Amniotic epithelial cell (primary cell): ENCODE measurements around the gene SLC20A1.
"Not testable (repeated sequence)": the region's sequence is repeated elsewhere in the genome, so short reads cannot be mapped to it uniquely, and the experiment has no call there.

Experiments
- DNase-seq: peaks from one replicate; pipeline ENCODE4 v3.0.0-alpha.2; 2010; ENCODE audit warnings: low read depth

The SLC20A1 gene, protein sequence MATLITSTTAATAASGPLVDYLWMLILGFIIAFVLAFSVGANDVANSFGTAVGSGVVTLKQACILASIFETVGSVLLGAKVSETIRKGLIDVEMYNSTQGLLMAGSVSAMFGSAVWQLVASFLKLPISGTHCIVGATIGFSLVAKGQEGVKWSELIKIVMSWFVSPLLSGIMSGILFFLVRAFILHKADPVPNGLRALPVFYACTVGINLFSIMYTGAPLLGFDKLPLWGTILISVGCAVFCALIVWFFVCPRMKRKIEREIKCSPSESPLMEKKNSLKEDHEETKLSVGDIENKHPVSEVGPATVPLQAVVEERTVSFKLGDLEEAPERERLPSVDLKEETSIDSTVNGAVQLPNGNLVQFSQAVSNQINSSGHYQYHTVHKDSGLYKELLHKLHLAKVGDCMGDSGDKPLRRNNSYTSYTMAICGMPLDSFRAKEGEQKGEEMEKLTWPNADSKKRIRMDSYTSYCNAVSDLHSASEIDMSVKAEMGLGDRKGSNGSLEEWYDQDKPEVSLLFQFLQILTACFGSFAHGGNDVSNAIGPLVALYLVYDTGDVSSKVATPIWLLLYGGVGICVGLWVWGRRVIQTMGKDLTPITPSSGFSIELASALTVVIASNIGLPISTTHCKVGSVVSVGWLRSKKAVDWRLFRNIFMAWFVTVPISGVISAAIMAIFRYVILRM

DNA sequence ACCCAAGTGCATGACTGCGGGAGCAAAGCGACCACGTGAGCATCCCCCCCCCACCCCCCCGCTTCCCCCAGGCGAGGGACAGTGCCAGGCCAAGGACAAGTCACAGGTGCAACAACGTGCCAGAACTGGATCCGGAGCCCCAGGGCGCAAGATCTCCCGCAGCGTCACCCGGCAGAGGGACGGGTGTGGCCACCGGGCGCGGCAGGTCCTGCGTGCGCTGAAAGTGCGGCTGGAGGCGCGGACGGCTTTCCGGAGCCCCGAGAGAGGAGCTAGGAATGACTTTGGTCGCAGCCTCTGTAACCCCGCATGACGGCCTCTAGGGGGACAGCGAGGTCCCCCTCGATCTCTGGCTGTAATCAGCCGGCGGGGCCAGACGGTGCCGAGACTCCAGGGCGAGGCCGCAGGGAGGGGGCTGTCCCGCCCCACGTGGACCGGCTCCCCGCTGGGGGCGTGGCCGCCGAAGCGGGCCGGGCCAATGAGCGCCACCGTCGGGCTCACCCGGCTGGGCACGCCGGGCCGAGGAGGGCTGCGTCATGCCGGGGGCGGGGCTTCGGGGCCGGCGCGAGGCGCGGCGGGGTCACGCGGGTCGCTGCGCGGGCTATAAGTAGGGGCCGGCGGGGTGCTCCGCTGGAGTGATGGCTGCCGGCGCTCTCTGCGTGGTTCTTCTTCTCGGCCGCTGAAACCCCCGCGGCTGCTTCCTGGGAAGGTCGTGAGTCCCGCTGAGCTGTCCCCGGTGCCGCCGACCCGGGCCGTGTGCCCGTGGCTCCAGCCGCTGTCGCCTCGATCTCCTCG lies at the start of gene SLC20A1:
Gene SLC20A1 (plus strand): TSS at position 630 of the 792 bp plus-strand sequence. CDS start 890 bp downstream, outside the sequence.
- DNase-seq, result peak; percentile 82

DNA sequence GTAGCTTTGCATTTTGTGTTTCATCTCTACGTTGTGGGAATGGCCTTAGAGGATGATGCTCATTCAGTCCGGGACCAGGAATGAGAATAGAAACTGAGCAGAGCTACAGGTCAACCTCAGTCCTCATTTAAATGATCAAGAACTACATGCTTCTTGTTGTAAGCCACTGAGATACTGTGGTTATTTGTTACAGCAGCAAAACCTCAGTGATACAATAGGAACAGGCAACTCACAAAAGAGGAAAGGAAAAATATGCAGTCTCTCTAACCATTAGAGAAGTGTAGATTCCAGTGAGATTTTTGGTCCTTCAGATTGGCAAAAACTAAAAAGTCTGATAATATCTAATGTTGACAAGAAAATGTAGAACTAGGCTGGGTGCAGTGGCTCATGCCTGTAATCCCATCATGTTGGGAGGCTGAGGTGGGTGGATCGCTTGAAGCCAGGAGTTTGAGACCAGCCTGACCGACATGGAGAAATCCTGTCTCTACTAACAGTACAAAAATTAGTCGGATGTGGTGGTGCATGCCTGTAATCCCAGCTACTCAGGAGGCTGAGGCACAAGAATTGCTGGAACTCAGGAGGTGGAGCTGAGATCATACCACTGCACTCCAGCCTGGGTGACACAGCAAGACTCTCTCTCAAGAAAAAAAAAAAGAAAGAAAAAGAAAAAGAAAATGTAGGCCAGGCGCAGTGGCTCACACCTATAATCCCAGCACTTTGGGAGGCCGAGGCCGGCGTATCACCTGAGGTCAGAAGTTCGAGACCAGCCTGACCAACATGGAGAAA lies 48.0 kb upstream of the SLC20A1 start:
- no peak for DNase-seq

DNA sequence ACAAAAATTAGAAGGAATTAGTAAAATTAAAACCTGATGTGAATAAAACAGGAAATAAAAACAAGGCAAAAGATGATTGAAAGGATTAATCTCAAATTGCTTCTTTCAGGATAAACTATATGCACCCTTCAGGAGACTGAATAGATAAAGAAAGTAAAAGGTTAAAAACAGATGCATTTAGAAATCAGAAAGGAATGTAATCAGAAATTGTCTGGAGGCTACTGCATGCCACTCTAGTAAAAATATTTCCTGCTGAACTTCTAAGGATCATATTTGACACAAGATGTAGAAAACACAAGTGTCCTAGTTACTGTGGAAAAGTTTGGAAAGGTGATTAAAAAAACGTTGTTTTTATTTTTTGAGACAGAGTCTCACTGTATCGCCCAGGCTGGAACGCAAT lies 45.1 kb upstream of the SLC20A1 start:
- DNase-seq, result no peak

DNA sequence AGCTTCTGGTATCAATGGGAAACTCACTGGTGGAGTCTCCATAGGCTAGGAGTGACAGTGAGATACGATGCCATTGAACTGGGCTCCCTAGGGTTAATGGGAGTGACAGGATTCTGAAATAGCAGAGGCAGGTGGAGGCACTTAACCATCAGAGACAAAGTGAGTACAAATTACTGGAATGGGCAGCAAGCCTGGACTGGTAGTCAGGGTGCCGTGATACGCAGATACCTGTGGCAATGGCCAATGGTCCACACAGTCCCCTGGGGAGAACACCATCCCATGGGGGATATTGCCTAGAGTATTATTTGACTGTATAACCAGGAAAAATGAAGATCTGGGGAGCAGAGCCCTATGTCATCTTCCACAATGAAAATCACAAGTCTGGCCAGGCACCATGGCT lies 44.0 kb upstream of the SLC20A1 start:
- no peak for DNase-seq

DNA sequence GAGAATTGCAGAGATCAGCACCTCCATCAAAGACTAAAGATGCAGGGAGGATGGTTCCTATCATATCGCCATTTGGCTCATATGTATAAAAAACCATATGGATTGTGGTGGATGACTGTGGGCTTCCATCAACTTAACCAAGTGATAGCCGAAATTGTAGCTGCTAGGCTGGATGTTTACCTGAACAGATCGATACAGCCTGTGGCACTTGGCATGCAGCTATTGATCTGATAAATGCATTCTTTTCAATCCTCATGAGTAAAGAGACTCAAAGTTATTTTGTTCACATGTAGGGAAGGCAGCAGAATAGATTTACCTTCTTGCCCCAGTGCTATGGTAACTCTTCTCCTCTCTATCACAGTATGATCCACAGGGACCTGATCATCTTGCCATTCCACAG lies 42.8 kb upstream of the SLC20A1 start:
- DNase-seq, result no peak

DNA sequence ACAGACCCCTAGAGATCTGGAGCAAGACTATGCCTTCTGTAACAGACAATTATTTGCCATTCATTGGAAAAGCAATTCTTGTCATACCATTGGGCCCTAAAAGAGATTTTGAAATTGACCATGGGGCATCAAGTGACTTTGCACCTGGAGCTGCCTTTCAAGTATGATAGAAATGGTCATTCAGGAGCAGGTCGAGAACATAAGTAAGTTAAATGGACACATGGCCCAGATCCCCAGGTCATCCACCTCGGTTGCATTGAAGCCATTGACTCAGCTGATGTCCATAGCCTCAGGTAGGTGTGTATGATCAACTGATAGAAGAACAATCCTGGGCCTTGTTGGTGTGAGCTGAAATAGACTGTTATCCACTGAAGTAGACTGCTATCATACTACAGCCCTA lies 42.0 kb upstream of the SLC20A1 start:
- DNase-seq, result no peak

DNA sequence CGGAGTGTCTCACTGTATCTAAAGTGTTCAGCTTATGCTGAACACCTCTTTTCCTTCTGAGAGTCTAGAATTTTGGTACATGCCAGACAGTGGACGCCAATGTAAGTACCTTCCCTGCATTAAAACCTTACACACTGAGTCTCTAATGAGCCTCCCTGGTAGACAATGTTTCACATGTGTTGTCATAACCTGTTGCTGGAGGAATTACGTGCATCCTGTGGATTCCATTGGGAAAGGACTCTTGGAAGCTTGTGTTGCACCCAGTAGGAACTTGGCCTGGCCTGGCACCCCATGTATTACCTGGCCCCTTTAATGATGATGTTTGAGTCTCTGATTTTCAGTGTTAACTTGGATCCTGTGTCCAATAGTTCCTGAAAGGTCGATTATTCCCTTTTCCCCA lies 40.8 kb upstream of the SLC20A1 start:
- DNase-seq, result no peak

DNA sequence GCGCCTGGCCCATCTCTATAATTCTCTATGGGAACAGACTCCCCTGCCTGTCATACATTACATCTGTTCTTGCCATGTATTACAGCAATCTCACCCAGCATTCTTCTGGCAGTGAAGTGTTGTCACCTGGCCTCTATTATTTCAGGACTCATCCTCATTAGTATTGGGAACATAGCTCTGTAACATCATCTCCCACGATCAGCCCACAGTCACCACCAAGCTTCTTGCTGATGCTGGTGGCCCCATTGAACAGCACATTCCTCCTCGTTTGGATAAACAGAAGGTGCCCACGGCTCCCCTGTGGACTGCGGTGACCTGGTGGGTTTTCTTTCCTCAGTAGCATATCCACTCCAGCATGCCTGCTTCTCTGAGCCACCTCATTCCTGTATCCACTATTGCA lies 39.8 kb upstream of the SLC20A1 start:
- no peak for DNase-seq

DNA sequence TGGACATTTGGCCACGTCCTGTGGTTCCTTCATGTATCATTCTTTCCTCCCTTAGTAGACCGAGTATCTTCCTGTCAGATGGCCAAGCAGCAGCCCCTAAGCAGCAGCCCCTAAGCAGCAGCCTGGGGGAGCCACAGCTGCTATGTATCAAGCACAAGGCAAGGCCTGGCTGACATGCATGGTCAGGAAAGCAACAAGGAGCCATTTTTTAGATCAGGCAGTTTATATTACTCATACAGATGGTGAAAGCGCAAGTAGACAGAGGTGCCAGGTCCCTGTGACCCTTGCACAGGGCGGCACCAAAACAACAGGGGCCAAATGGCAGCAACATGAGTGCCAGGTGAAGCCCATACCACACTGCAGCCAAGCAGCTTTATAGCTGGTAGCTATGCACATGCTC lies 39.2 kb upstream of the SLC20A1 start:
- peak; percentile 35 for DNase-seq

DNA sequence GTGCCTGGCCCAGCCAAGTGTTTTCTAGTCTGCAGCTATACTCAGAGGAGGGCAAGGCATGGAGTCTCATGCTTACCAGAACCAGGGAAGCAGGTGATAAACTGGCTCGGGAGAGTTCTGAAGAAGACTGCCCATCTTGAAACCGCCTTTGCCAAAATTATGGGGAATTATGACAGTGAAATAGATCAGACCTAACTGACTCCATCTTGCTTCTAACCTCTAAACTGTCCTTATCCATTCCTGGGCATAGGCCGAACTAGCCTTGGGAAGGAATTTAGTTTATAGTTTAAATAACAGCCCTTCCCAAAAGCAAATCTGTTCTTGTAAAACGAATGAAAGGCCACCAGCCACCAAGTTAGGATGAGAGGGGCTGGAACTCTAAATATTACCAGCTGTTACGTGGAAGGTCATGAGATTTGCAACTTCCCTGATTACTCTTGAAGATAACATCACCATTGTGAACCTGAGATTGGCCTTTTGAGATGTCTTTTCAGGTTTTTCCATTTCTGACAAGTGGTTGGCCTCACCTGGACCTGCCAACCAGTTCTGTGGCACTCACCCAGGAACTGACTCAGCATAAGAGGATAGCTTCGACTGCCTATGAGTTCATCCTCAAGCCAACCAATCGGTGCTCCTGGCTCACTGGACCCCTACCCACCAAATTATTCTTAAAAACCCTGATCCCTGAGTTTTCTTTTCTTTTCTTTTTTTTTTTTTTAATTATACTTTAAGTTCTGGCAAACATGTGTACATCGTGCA lies 37.9 kb upstream of the SLC20A1 start:
- no peak for DNase-seq

DNA sequence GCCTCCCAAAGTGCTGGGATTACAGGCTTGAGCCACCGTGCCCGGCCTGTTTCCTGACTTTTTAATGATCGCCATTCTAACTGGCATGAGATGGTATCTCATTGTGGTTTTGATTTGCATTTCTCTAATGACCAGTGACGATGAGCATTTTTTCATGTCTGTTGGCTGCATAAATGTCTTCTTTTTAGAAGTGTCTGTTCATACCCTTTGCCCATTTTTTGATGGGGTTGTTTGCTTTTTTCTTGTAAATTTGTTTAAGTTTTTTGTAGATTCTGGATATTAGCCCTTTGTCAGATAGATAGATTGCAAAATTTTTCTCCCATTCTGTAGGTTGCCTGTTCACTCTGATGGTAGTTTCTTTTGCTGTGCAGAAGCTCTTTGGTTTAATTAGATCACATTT lies 36.4 kb upstream of the SLC20A1 start:
- not testable (repeated sequence) for DNase-seq

DNA sequence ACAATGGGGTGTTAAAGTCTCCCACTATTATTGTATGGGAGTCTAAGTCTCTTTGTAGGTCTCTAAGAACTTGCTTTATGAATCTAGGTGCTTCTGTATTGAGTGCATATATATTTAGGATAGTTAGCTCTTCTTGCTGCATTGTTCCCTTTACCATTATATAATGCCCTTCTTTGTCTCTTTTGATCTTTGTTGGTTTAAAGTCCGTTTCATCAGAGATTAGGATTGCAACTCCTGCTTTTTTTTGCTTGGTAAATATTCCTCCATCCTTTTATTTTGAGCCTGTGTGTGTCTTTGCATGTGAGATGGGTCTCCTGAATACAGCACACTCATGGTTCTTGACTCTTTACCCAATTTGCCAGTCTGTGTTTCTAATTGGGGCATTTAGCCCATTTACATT lies 33.5 kb upstream of the SLC20A1 start:
- not testable (repeated sequence) for DNase-seq

DNA sequence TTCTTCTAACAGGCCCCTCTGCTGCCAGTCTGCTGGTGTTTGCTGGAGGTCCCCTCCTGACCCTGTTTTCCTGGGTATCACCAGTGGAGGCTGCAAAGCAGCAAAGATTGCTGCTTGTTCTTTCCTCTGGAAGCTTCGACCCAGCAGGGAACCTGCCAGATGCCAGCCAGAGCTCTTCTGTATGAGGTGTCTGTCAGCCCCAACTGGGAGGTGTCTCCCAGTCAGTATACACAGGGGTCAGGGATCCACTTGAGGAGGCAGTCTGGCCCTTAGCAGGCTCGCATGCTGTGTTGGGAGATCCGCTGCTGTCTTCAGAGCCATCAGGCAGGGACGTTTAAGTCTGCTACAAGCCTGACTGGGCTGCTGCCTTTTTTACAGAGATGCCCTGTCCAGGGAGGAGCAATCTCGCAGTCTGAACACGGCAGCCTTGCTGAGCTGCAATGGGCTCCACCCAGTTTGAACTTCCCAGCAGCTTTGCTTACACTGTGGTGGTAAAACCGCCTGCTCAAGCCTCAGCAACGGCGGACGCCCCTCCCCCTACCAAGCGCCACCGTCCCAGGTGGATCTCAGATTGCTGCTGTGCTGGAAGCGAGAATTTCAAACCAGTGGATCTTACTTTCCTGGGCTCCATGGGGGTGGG lies 31.4 kb upstream of the SLC20A1 start:
- peak; percentile 21 for DNase-seq

DNA sequence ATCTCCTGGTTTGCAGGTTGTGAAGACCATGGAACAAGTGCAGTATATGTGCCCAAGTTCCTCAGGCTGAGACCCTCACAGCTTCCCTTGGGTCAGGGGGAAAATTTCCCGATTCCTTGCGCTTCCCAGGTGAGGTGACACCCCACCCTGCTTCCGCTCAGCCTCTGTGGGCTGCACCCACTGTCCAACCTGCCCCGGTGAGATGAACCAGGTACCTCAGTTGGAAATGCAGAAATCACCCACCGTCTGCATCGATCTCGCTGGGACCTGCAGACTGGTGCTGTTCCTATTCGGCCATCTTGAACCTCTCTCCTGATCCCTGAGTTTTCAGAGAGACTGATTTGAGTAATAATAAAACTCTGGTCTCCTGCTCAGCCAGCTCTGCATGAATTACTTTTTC lies 30.7 kb upstream of the SLC20A1 start:
- DNase-seq, result no peak

DNA sequence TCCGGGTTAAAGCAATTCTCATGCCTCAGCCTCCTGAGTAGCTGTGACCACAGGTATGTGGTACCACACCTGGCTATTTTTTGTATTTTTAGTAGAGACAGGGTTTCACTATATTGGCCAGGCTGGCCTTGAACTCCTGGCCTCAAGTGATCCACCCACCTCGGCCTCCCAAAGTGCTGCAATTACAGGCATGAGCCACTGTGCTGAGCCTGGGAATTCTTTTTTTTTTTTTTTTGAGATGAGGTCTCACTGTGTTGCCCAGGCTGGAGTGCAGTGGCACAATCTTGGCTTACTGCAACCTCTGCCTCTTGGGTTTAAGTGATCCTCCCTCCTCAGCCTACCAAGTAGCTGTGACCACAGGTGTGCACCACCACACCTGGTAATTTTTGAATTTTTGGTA lies 29.9 kb upstream of the SLC20A1 start:
- not testable (repeated sequence) for DNase-seq

DNA sequence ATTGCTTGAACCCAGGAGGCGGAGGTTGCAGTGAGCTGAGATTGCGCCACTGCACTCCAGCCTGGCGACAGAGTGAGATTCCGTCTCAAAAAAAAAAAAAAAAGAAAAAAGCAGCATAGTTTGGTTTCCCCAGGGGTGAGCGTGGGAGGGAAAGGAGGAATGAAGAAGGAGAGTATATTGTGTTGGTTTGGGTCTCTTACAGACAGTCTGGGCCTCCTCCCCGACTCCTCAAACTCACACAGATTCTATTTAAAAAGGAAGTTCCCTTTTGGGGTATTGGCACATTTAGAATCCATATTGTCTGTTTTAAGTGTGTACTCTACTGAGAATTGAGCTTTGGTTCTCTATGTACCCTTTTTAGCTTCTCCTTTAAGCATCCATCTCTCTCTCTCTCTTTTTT lies 27.4 kb upstream of the SLC20A1 start:
- no peak for DNase-seq

DNA sequence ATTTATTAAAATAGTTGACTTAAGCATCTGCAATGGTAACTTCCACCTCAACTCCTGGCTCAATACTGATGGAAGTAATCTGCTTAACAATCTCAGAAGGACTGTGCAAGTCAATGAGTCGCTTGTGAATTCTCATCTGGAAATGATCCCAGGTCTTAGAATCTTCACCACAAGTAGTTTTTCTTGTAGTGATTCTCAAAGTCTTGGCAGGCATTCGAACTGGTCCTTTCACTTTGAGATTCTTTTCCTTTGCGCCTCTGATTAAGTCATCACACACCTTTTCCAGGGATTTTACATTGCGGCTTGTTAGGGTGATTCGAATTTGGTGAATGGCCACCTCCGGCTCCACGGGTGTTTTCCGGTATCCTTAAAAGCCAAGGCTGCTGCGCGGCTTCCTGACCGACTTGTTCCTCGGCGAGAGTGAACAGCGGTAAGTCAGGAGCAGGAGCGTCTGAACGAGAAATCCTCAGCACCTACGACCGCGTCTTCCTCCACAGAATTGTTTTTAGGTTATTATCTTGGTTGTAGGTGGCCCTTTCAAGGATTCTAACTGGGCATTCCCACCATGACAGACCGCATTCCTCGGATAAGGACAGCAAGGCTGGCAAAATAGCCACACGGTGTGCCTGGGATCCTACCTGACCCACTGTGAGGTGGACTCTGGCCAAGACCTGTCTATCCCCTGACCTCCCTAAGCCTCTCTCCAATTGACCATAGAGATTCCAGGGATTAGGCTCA lies 23.8 kb upstream of the SLC20A1 start:
- DNase-seq, result peak; percentile 85

DNA sequence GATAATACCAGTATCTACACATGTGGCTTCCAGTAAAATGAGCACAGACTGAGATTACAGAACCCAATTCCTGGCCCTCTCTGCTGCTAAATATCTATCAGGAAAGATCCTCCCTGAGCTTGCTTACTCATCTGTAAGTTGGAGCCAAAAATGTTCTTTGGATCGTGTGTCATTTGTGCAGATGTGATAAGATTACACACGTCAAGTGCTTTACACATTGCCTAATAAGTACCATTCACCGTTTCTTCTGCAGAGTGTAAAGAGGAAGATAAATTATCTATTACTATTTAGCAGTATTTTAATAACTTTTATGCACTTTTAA lies 23.2 kb upstream of the SLC20A1 start:
- peak; percentile 99 for DNase-seq

DNA sequence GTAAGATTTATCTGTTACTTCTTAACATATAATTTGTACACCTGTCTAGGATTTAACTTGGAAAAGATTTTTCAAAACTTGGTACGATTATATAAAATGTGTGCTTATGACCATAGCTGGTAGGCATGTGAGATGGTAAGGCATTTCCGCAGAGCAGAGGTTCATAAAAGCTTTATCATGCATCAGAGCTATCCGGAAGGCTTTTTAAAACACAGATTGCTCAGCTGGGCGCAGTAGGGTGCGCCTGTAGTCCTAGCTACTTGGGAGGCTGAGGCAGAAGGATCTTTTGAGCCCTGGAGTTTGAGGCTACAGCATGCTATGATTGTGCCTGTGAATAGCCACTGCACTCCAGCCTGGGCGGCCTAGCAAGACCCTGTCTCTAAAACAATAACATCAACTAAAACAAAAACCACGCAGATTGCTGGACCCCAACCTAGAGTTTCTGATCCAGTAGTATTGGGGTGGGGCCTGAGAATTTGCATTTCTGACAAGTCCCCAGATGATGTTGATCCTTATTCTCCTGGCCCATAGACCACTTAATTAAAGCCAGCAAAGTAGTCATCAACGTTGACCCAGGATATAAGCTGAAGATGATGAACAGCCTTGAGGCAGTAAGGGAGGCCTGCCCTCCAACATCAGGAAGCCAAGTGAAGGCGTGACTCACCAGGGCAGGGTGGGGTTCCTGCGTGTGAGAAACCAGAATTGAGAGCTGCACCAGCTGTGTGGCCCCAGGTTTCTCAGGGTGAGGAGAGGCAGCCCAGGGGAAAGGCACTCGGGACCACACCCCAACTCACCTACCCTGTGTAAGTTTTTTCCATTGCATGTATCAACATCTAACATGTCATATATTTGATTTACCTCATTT lies 21.6 kb upstream of the SLC20A1 start:
- DNase-seq, result peak; percentile 87
